ENCODE data around the gene MGAT5.

The MGAT5 gene

GRCh38 chr2:134433469-134433868 lies 179.6 kb downstream of the MGAT5 start:
- no peak for DNase-seq

DNA sequence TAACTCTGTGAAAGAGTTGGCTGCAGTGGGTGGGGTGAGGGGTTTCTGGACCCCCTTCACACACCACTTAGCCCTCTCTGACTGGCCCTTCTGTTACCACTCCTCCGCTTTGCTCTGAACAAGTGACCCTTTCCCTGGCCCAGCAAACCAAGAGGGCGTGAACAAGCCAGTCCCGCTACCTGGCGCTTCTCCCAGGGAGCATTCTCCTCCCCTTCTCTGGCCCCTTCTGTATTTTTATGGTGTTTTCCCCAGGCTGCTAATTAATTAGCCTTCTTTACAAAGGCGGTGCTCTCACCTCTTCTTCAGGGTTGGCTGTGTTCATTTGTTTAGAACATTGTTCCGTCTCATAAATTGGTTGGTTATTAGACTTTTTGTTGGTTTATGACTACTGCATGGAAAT lies 180.1 kb downstream of the MGAT5 start:
- no peak for DNase-seq

- DNase-seq: no peak
Observed at GRCh38 chr2:134435505-134435904, 181.6 kb downstream of the MGAT5 start.

DNA sequence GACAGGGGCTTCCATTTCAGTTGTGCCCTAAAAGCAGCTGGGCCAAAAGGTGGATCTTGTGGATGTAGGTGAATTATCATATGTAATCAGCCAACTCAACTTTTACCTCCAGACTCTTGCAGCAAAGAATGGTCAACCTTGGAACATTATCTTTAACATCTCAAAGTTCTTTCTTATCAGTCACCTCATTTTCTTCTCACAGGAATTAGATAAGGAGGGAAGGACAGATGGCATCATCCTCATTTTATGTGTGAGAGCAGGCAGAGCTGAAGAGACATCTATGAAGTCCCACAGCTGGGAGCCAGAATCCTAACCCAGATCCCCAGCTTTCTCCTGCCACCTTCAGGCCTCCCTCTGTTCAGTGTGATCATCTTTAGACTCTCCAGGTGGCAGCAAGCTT lies 182.1 kb downstream of the MGAT5 start:
- no peak for DNase-seq

- DNase-seq: no peak
Observed at GRCh38 chr2:134436706-134437105, 182.8 kb downstream of the MGAT5 start.

DNA sequence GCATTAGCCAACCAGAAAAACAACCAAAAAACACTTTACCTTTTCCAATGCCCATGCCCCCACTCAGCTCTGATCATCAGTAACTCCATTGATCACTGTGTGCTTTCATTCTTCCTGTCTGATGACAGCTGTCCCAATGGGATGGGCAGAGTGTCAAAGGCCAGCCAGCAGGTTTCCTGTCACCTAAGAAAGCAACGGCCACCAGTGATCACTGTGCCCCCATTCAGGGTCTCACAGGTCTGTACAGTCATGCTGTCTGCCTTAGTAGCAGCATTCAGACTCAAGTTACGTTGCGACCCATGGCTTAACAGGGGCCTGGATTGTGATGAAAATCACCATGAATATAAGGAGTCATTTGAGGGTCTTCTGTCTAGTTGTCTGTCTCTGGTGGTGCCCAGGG lies 184.5 kb downstream of the MGAT5 start:
- DNase-seq: no peak

DNA sequence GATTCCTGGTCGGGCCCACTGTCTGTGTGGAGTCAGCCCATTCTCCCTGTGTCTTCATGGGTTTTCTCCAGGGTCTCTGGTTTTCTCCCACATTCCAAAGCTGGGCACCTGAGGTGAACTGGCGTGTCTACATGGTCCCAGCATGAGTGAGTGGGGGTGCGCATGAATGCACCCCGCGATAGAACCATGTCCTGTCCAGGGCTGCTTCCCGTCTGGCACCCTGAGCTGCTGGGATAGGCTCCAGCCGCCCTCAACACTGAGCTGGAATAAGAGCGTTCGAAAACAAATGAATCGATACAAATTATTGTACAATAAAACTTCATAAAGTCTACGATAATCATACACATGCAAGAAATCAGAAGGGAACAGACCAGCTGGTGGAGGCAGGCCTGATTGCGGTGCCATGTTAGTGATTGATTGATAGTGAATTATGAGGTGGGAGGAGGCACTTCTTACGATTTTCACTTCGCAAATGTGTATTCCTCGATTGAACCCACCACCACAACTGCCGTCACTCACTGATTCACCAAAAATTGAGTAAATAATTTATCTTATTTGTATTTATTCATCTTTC lies 186.6 kb downstream of the MGAT5 start:
- DNase-seq: no peak

DNA sequence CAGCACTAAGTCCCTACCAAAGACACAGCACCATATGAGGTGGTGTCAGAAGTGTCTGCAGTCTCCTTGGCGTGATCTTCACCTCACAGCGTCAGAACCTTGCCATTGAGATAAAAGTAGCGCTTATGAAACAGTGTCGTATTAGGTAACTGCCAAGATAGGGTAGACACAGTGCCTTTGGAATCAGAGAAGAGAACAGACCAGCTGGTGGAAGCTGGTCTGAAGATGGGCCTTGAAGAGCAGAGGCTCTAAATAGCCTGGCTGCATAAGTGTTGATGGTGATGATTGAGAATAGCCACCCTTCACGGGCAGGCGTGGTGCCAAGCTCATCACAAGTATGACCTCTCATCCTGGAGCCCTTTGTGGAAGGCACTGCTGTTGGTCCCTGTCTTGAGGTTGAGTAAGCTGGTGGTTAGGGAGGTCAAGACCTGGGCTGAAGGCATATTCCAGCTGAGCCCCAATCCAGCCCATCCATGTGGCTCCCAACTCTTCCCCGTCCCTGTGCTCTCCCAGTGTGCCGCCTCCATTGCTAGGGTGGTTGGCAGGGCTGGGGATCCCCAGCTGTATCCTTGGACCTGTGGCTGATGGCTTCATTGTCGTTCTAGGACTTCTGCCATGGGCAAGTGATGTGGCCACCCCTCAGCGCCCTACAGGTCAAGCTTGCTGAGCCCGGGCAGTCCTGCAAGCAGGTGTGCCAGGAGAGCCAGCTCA lies 187.4 kb downstream of the MGAT5 start:
- DNase-seq: no peak

GRCh38 chr2:134443814-134444480 lies 190.1 kb downstream of the MGAT5 start:
- no peak for DNase-seq

- DNase-seq: no peak
Observed at GRCh38 chr2:134445116-134445515, 191.2 kb downstream of the MGAT5 start.

DNA sequence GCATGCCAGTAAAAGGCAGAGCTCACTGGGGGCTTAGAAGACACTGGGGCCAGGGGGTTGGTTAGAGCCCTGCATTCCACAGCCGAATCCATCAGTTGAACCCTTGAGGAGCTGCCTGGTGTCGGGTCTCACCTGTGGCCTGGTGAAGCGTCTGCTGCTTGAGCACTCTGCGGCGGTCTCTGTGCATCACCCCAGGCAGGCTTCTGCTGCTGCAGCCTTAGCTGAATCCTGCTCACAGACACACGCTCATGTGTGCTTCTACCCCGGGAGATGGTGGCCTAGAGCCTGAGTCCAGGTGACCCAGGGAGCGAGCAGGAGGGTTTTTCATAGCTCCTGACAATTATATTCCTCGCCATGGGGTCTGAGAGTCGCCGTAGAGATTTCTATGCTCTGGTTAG lies 192.1 kb downstream of the MGAT5 start:
- DNase-seq: no peak

DNA sequence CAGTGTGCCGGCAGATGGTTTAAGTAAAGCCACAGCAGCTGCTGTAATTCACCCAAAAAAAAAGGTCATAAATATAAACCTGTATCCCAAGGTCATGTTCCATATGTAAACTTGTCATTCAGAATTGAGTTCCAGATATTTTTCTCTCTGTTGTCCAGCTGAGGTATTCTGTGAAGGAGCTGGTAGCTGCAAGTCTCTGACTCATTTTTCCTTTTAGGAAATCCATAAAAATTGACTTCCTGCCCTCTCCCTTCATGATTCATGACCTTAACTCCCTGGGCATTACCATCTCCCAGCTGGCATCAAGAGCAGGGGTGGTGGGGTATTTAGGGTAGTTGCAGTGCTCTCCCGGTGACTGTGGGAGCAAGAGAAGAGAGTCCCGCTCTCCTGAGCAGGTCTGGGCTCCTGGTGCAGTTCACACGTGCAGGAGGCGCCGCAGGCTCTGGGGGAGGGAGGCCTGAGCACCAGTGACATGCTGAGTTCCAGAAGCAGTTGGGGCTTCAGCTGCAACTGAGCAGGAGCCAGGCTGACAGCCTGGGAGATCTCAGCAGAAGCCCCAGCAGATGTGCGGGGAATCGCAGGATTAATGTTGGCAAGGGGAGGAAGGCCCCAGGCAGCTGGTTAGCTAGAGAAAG lies 192.6 kb downstream of the MGAT5 start:
- no peak for DNase-seq

GRCh38 chr2:134447669-134448068 lies 193.8 kb downstream of the MGAT5 start:
- no peak for DNase-seq

DNA sequence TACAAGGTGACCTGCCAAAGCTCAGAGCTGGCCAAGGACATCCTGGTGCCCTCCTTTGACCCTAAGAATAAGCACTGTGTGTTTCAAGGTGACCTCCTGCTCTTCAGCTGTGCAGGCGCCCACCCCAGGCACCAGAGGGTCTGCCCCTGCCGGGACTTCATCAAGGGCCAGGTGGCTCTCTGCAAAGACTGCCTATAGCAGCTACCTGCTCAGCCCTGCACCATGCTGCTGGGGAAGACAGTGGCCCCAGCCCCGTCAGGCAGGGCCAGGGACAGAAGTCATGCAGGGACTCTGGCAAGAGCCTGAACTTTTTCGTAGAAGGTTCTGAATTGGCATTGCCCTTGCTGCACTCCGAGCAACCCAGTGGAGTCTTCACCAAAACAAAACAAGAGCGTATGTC lies 194.8 kb downstream of the MGAT5 start:
- DNase-seq: no peak

DNA sequence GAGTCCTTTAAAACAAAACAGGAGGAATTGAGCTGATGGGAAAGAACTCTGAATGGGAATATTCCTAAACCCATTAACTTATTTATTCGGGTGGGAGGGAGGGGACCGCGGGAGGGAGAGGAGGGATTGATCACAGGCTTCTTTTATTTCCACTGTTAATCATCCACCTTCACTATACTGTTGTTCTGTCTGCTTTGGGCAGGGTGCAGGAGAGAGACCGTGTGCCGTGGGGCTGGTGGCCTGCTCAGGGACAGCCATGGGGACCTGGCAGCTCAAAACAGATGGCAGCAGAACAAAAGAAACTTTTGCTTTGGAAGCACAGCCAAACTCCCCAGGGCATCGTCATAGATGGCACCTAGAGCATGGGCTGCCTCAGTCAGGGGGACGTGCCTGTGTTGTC lies 195.3 kb downstream of the MGAT5 start:
- no peak for DNase-seq

DNA sequence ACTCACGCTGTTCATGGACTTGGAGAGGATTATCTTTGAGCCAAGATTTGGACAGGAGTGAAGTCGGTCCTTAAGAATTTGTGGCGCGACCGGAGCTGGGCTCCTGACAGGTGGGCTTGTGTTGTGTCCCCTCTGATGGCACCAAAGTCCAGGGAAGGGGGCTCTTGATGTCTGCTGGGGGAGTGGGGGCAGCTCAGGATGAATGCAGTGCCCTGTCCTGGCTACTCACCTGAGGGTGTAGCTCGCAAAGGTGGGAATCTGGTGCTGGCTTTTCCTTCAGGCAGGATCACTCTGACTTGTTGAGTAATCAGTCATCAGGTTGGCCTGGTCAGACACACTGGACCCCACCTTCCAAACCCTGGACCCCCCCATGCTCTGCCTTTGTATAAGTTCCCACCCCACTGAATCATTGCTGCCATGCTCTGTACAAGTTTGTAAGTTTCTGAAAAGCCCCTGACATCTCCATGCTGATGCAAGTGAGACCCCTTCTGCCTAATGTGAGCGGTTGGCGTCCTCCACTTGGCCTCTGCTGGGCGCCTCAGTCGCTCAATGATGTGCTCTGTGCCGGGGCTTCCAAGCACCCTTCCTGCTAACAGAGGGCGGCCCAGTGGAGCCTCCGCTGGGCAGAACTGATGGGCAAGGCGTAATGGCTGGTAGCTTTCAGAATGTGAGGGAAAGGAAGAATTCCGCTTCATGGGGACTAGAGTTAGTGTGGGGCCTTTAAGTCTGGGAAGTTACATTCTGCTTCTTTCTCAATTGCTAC lies 196.1 kb downstream of the MGAT5 start:
- no peak for DNase-seq

- no peak for DNase-seq
Observed at GRCh38 chr2:134451347-134451630, 197.4 kb downstream of the MGAT5 start.

- no peak for DNase-seq
Observed at GRCh38 chr2:134452042-134452733, 198.3 kb downstream of the MGAT5 start.

DNA sequence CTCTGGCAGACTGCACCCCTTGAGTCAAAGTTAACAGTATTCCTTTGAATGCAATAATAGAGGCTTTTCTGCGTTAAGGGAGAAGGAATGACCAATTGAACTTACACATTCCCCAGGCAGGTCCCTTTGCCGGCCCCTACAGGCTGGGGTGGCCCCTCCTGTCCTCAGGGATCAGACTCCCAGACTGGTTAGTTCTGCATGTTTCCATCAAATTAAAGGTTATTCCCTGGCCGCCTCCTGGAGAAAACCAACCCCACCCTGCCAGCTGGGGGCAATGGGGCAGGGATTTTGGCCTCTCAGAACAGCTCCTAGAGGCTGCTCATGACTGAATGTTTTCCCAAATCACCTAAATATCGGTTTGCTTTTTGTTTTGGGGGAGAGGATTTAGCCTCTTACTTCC lies 199.6 kb downstream of the MGAT5 start:
- DNase-seq: no peak

DNA sequence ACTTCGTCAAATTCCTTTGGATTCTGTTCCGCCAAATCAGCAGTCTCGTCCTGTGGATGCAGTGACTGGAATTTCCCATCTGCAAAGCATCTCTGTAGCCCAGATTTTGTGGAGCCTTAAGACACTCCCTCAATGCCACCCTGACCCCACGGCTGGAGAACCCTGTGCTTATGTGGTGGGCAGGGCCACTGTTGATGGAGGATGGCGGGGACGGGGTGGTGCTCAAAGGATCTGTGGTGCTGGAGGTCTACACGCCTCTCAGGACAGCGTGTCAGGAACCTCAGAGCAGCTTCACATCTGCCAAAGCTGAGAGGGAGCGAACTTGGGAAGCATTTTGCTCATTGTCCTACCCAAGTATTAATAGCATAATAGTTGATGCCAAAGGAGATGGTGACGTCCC lies 200.1 kb downstream of the MGAT5 start:
- DNase-seq: no peak

- DNase-seq: no peak
Observed at GRCh38 chr2:134454426-134454825, 200.6 kb downstream of the MGAT5 start.

DNA sequence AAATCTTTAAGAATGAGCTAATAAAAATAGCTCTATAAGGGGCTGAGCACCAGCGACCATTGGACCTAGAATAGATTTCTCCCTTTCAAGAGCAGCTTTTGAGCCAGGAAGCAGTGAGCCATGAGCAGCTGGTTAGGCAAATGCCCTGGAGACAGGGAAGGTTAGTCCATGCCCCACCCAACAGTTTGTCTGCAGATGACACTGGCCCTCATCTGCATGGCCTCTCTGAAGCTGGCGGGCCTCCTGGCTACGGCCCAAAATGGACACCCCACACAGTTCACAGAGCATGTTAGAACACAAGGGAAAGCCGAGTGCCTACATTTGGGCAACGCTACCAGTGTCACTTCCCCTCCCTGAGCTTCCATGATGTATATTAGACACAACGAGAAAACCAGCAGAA lies 201.1 kb downstream of the MGAT5 start:
- no peak for DNase-seq

DNA sequence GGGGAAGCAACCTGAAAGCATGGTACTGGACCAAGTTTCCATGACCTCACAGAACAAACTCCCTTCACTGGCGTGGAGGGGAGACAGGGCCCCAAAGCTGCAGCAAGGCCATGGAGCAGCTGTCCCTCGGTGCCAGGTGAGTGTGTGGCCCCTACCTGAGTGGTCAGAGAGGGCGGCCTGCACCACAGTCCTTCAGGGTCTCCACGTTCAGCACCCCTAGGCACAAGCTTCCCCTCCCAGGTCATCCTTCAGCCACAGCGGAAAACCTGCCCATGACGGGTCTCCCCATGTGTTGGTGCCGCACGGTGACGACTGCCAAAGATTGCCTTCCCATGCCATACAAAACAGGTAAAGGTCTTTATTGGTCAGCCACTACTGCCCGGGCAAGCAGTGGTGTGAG lies 201.6 kb downstream of the MGAT5 start:
- DNase-seq: no peak

Measured in stimulated activated CD4-positive, alpha-beta T cell treated with anti-CD3 and anti-CD28 coated beads, Interleukin-1b, Interleukin-23, amount 100 ng/mL, for 48 hours (primary cell).